HG03045 (cell line): ENCODE measurements around the gene ABHD11.
"Not testable (repeated sequence)": the region's sequence is repeated elsewhere in the genome, so short reads cannot be mapped to it uniquely, and the experiment has no call there.

Source experiments
- ATAC-seq: cut with Tn5 transposase; IDR thresholded peaks from one replicate; pipeline ENCODE4 v1.9.1; 2021; ENCODE audit warnings: mild to moderate bottlenecking, moderate library complexity; ENCODE audit not compliant: unreplicated experiment

The ABHD11 gene

DNA sequence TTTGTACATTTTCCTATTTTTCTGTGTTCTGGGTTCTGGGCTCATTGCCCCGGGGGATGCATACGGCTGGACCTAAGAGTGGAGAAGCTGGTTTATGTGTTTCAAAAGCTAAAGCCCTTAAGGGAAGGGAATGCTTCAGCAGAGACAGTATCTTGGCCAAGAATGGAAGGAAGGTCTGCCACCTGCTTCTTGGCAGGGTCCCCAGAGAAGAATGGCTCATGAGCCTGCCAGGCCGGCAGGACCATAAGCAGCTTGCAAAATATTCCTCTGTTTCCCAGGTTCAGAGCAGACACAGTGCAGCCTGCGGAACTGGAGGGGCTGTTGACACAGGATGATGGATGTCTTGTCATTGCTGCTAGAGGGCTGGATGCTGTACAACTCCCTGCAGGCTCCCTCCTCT is 7.8 kb upstream of the ABHD11 start:
- ATAC-seq: no peak

DNA sequence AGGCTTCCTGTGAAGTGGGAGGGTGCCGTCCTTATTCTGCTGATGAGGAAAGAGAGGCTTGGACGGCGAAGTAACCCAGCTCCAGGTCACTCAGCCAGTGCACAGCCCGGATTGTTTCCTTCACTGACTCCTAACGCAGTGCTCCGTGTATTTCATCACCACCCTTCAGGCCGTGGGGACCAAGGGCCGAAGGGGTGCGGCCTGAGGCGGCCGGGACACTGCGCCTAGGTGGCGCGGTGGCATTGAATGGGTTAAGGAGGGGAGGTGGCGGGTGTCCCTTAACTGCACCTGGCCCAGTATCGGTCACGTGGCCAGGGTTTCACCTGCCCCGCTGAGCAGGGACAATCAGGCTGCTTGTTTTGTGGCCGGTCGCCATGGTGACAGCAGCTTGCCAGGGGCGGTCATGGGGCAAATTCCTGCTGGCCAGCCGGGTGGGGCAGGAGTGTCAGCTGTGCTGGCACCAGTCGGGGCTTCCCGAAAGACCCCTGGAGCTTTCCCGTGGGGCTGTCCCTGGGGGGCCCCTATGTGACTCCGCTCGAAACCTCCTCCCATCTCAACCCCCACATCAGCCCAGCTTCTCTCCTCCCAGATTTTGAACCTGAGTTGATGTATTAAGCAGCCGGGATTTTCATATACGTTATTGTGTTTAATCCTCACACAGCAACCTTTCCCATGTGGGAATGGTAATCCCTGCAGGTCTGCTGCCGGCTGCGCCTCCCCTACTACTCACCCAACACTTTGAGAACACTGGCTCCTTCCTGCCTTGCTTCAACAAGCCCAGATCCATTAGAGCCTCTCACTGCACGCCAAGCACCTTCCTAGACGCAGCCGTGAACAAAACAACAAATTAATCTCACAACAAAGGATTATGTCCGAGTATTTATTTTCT is 4.4 kb upstream of the ABHD11 start:
- no peak for ATAC-seq

DNA sequence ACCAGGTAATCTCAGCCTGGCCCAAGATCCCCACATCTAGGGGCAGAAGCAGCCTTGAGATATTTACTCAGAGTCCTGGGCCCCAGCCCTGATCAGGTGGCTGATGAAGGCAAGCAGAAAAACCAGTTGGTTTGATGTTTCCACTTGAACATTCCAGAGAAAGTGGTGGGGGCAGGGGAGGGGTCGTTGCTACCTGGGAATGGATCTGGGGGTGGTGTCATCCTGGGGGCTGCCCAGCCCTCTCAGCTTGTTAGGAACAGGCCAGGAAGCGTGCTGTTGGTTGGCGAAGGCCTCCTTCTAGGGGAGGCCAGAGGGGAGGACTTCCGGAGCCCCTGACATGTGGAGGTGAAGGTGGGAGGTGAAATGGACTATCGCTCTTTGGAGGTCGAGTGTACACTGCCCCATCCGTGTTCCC is 3.7 kb upstream of the ABHD11 start:
- ATAC-seq: no peak

DNA sequence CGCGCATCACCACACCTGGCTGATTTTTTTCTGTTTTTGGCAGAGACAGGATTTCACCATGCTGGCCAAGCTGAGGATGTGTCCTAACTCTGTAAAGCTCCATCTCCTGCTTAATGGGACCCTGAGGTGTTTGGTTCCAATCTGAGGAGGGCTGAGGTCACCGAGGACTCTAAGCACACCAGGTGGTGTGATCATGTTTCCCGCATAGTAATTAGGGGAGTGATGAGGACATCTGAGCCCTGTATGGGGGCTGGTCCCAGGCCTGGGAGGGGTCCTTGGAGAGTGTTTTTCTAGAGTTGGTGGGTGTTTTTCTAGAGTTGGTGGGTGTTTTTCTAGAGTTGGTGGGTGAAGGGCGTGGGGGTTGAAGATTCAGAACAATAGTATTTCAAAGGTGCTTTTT is 3.0 kb upstream of the ABHD11 start:
- no peak for ATAC-seq

DNA sequence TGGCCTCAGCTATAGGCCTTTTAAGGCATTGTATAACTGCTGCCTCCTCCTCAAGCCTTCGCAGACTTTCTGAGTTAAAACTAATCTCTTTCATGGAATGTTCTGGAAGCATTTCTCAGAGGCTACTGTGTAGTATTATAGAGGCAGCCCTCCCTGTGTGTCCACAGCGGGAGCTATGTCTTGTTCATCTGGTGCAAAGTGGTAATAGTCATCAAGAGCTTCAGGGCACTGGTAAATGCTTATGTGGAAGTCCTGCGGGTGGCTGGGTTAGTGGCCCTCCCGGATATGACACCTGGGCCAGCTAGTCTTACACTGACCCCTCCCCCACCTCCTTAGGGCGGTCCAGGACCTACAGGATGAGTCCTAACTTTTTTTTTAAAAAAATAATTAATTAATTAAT is 2.2 kb upstream of the ABHD11 start:
- ATAC-seq: no peak

DNA sequence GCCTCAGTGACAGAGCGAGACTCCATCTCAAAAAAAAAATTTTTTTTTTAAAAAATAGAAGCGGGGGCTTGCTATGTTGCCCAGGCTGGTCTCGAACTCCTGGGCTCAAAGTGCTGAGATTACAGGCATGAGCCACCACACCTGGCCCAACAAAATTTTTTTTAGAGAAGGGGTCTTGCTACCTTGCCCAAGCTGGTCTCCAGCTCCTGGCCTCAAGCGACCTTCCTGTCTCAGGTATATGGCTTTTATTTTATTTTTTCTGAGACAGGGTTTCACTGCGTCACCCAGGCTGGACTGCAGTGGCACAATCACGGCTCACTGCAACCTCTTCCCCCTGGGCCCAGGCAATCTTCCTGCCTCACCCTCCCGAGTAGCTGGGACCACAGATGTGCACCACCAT is 1.6 kb upstream of the ABHD11 start:
- no peak for ATAC-seq

DNA sequence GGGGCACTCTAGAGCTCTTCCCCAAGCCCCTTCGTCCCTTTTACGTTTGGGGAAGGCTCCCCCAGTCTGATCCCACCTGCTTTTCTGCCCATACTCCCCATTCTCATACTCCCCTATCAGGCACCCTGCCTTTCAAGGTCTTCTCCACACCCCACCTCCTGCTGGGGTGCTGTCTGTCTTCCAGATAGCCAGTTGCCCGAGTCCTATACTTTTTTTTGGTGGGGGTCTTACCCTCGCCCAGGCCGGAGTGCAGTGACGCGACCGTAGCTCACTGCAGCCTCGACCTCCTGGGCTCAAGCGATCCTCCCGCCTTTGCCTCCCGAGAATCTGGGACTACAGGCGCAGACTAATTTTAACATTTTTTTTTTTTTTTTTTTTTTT is 775 bp upstream of the ABHD11 start:
- ATAC-seq: no peak

DNA sequence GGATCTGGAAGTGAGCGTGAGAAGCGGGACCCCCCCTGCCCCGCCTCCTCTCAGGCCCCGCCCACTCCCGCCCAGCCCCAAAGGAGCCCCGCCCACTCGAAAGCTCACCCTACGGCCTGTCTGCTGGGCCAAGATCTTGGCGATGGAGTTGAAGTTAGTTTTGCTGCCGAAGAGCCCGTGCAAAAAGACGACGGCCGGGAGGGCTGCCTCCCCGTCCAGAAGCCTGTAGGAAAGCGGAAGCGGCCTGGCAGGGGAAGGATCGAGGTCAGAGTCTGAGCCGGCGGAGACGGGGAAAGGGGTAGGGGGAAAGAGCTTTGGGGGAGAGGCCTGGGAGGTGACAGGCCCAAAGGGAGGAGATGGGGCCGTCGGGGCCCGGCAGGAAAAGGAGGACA is 386 bp downstream of the ABHD11 start:
- ATAC-seq: no peak

DNA sequence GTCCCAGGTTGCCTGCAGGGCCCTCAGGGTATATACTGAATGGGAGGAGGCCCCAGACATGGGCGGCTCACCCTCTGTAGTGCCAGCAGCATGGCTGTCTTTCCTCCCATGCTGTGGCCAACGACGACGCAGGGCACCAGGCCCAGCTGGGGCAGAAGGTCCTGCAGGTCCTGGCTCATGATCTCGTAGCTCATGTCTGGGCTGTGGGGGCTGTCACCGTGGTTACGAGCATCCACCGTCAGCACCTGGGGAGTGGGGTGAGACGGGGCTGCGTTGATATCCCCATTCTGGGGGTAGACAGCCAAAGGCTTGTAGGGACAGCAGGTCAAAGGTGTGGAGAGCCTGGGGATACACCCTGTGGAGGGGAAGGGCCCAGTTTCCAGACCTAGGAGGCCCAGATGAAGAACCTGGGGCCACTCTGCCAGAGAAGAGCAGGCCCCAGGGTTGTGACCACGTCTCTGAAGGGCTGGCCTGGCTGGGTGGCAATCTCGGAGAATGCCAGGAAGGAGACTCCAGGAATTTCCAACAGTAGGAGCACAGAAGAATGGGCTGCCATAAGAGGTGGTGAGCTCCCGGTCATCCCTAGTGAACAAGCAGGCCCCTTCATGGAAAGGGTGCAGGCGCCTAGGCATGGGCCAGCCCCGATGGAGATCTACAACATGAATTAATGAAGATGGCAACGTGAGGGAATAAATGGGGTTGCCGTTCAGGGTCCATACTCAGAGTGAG is 947 bp downstream of the ABHD11 start:
- no peak for ATAC-seq

DNA sequence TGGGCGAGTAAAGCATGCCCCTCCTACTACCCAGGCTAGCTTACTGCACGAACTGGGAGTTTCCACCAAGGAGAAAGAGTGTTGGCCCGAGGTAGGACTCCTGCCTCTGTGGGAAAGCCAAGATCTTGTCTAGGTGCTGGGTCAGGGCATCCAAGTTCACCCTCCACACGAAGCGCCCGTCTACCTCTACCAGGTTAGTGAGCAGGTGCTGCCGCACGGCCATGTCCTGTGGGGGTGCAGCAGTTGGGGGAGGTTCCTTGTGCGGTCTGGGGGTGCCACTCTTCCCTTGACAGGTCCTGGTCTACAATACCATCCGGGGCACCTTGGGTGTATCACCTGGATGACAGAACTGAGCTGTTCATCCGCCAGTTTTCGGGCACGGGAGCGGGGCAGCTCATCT is 1.7 kb downstream of the ABHD11 start:
- no peak for ATAC-seq

DNA sequence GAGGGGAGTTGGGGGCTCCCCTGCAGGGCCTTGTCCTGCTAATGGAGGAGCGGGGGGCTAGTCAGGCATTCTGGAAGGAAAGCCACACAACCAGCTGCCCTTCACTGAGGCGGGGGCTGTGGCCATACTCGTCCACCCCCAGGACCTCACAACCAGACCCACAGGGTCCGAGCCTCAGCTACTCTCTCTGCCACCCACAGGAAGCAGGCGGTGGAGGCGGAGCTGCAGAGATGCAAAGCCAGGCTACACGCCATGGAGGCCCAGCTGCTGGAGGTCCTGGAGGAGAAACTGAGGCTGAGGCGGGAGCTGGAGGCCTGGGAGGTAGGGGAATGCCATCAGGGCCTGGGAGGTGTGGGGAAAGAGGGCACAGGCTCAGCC is 3.1 kb downstream of the ABHD11 start:
- no peak for ATAC-seq

DNA sequence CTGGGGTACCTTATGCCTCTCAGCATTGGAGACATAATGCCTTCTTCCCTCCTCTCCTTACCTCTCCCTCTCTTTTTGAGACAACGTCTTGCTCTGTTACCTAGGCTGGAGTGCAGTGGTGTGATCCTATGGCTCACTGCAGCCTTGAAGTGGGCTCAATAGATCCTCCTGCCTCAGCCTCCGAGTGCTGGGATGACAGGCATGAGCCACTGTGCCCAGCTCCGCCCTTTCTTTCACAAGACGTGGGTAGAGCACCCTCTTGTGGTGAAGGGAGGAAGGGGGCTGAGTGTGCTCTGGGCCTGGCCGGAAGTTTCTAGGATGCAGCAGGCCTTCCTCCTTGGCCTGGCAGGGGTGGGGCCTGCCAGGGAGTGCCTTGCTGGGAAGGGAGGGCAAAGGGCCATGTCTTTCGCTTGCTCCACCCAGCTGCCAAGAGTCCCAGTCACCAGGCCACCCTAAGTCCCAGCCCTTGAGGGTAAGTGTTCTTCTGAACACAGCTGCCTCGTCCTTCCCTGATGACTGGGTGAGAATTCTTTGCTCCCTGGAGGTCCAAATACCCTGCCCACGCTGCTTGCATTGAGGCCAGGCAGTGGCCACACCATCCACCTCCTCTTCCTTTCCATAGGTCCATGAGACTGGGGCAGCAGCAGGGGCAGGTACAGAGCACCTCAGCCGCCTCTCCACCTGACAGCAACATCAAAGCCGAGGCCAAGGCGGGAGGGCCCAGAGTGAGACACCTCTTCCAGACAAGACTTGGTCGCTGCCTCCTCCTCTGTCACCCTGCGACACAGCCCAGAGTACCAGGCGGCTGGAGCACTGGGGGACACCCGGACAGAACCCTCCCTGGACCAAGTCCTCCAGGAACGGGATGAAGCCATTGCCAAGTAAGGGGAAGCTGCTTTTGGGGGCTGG is 3.7 kb downstream of the ABHD11 start:
- ATAC-seq: peak; percentile 41

DNA sequence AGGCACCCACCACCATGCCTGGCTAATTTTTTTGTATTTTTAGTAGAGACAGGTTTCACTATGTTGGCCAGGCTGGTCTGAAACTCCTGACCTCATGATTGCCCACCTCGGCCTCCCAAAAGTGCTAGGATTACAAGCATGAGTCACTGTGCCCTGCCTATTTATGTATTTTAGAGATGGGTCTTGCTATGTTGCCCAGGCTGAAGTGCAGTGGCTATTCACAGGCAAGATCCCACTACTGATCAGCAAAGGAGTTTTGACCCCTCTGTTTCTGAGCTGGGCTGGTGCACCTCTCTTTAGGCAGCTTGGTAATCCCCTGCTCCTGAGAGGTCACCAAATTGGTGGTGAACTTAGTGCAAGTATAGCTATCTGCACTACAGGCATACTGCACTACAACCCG is 6.2 kb downstream of the ABHD11 start:
- no peak for ATAC-seq

DNA sequence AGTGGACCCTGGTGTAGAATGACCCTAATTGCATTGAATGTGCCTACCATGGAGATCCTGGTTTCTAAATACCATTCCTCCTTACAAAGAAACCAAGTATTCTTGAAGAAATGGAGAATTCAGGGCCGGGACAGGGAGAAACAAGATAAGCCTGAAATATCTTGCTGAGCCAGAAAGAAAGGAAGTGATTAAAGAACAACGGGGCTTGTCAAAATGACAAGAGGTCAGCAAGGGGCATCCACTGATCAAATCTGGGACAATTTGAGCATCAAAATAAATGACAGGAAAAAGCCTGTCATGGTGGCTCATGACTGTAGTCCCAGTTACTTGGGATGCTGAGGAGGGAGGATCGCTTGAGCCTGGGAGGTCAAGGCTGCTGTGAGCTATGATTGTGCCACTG is 8.1 kb downstream of the ABHD11 start:
- ATAC-seq: no peak

DNA sequence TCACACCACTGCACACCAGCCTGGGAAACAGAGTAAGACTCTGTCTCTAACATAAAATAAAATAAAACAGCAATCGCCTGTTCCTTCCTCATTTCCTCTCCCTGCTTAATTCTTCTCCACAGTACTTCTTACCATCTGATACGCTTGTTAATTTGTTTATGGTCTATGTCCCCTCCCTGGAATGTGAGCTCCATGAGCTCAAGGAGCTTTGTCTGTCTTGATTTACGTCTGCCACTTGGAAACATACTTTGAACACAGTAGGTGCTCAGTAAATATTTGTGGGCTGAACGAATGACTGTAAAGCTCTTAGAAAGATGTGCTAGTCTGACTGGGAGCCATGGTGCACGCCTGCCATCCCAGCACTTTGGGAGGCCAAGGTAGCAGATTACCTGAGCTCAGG is 10.1 kb downstream of the ABHD11 start:
- ATAC-seq: no peak

DNA sequence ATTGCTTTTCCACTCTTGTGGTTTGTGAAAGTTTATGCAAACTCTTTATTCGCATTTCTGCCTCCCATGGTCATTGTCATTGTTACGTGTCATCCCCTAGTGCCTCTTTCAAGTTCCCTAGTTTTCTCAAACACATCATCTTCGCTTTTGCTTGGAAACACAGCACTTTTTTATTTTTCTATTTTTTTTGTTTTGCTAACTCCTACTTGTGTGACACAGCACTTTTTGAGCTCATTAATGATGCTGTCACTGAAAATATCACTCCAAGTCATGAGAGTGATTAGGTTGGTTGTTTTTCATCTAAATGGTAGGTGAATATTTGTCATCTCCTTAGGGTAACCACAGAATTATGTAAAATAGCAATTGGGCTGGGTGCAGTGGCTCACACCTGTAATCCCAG is 10.7 kb downstream of the ABHD11 start:
- no peak for ATAC-seq

DNA sequence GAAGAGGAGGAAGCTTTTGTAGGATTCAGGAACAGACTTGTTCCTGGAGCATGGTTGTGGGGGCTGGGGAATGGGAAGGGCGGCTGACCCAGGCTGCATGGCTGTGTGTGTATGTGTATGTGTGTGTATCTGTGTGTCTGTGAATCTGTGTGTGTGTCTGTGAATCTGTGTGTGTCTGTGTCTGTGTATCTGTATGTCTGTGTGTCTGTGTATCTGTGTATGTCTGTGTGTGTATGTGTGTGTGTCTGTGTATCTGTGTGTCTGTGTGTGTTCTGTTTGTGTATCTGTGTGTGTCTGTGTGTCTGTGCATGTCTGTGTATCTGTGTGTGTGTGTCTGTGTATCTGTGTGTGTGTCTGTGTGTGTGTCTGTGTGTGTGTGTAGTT is 12.5 kb downstream of the ABHD11 start:
- peak; percentile 24 for ATAC-seq

DNA sequence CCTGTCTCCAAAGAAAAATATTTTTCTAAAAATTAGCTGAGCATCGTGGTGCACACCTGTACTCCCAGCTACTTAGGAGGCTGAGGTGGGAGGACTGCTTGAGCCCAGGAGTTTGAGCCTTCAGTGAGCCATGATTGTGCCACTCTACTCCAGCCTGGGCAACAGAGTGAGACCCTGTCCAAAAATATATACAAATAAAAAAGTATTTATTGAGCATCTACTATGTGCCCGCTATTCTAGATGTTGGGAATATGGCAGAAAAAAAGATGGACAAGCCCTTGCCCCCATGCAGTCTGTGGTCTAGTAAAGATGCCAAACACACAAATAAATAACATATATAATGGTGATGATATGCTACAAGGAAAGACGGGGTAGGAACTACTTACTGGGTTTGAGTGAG is 14.8 kb downstream of the ABHD11 start:
- ATAC-seq: no peak

DNA sequence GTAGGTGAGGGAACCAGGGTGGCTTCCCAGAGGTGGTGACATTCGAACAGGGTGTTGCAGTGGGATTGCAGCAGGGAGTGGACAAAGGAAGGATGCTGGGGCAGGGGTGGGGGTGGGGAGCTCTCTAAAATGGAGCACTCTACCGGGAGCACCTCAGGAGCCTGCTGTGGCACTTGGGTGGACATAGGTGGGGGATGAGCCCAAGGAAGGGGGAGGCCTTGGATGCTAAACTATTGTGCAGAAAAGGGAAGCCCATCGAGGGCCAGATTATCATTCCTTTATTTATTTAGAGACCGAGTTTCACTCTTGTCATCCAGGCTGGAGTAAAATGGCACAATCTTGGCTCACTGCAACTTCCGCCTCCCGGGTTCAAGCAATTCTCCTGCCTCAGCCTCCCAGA is 15.8 kb downstream of the ABHD11 start:
- ATAC-seq: no peak

DNA sequence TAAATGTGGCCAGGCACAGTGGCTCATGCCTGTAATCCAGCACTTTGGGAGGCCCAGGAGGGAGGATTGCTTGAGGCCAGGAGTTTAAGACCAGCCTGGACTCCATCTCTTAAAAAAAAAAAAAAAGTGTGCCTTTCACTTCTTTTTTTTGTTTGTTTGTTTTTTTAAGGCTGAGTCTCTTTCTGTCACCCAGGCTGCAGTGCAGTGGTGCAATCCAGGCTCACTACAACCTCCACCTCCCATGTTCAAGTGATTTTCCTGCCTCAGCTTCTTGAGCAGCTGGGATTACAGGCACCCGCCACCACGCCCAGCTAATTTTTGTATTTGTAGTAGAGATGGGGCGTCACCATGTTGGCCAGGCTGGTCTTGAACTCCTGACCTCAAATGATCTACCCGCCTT is 16.4 kb downstream of the ABHD11 start:
- ATAC-seq: not testable (repeated sequence)

DNA sequence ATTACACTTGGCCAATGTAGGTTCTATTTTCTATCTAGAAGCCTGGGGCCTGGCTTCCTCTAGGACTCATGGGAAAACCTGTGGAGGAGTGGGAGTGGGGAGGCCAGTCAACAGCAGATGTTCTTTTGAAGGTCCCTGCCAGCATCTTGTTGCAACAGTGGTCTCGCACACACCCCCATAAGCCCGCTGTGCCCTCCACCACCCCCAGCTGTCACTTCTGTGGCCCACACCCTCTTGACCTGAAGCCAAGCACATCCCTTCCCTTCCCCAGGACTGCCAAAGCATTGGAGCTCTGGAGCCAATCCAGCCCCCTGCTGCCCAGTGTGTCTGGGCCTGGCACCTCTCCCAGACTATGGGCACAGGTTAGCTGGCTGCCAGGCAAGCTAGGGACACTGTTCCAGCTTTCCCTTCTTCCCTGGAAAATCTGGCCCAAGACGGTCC is 17.2 kb downstream of the ABHD11 start:
- ATAC-seq: no peak
